HG03196 (cell line): ENCODE measurements around the gene RIPK1.
"Not testable (repeated sequence)": the region's sequence is repeated elsewhere in the genome, so short reads cannot be mapped to it uniquely, and the experiment has no call there.

ENCODE experiments used
- ATAC-seq: cut with Tn5 transposase; IDR thresholded peaks from one replicate; pipeline ENCODE4 v1.9.1; 2021; ENCODE audit not compliant: unreplicated experiment

RIPK1 gene

GRCh38 chr6:3045369-3045768, 22.9 kb upstream of the RIPK1 start:
- ATAC-seq = no peak

- no peak for ATAC-seq
Observed at GRCh38 chr6:3045777-3046176, 22.5 kb upstream of the RIPK1 start.

- no peak for ATAC-seq
Observed at GRCh38 chr6:3046295-3046694, 22.0 kb upstream of the RIPK1 start.

GRCh38 chr6:3048009-3048408, 20.3 kb upstream of the RIPK1 start:
- not testable (repeated sequence) for ATAC-seq

- no peak for ATAC-seq
Observed at GRCh38 chr6:3052481-3053230, 15.6 kb upstream of the RIPK1 start.

- ATAC-seq = no peak
Observed at GRCh38 chr6:3053231-3053508, 15.1 kb upstream of the RIPK1 start.

GRCh38 chr6:3054229-3055157, 13.8 kb upstream of the RIPK1 start:
- ATAC-seq = not testable (repeated sequence)

- not testable (repeated sequence) for ATAC-seq
Observed at GRCh38 chr6:3055158-3055499, 13.2 kb upstream of the RIPK1 start.

- no peak for ATAC-seq
Observed at GRCh38 chr6:3057063-3057770, 11.1 kb upstream of the RIPK1 start.

GRCh38 chr6:3058957-3059356, 9.3 kb upstream of the RIPK1 start:
- no peak for ATAC-seq

- ATAC-seq = not testable (repeated sequence)
Observed at GRCh38 chr6:3060092-3060491, 8.2 kb upstream of the RIPK1 start.

GRCh38 chr6:3061501-3061941, 6.8 kb upstream of the RIPK1 start:
- no peak for ATAC-seq

- ATAC-seq = not testable (repeated sequence)
Observed at GRCh38 chr6:3063340-3063732, 5.0 kb upstream of the RIPK1 start.

GRCh38 chr6:3063733-3064700, 4.3 kb upstream of the RIPK1 start:
- peak; percentile 46 for ATAC-seq

GRCh38 chr6:3071568-3071967, 3.3 kb downstream of the RIPK1 start:
- ATAC-seq = no peak

GRCh38 chr6:3072798-3073197, 4.5 kb downstream of the RIPK1 start:
- no peak for ATAC-seq

- no peak for ATAC-seq
Observed at GRCh38 chr6:3073382-3073781, 5.1 kb downstream of the RIPK1 start.

GRCh38 chr6:3075772-3076113, 7.4 kb downstream of the RIPK1 start:
- no peak for ATAC-seq

GRCh38 chr6:3076320-3076719, 8.0 kb downstream of the RIPK1 start:
- no peak for ATAC-seq

GRCh38 chr6:3077430-3077829, 9.1 kb downstream of the RIPK1 start:
- ATAC-seq = no peak

- ATAC-seq = not testable (repeated sequence)
Observed at GRCh38 chr6:3078952-3079351, 10.7 kb downstream of the RIPK1 start.
